Lower leg skin (tissue), 4 donors: ENCODE data around the gene MYCL. TPM values are rescaled to one million over a fixed set of nuclear protein-coding genes. Genes with fewer than 3 reads are reported as not detected.
"Not testable (repeated sequence)": the region's sequence is repeated elsewhere in the genome, so short reads cannot be mapped to it uniquely, and the experiment has no call there.

ENCODE experiments used
- DNase-seq, 2 donors: peaks; one replicate each; pipeline ENCODE4 v3.0.0-alpha.2; 2019; ENCODE audit warnings: low spot score in 2 of 2
- H3K4me3 ChIP-seq: fragments of 200-600 bp; sonication (generic); 2 replicates; pipeline ENCODE4 v1.5.1; 2017; ENCODE audit warnings: mild to moderate bottlenecking, low read depth; ENCODE audit not compliant: poor library complexity, severe bottlenecking
- CTCF ChIP-seq, 3 donors: fragments of 450-650 bp; IDR thresholded peaks; one replicate each; pipeline ENCODE4 v1.5.1; 2016; ENCODE audit warnings: antibody characterized with exemption in 3 of 3, mild to moderate bottlenecking in 3 of 3, moderate library complexity in 2 of 3
- POLR2A ChIP-seq, 2 donors: fragments of 450-650 bp; IDR thresholded peaks; one replicate each; pipeline ENCODE4 v1.6.1; 2016 to 2017; ENCODE audit warnings: antibody characterized with exemption in 2 of 2, mild to moderate bottlenecking in 1 of 2, moderate library complexity in 1 of 2
- WGBS, 2 donors: methylation state at CpG; one replicate each; pipeline ENCODE4 v1.1.5; 2018; 5-methylcytosine and 5-hydroxymethylcytosine counted together
- intact Hi-C: fragments of 100-400 bp; cut with DNase I; formaldehyde crosslinking; loops from one replicate; pipeline ENCODE4 v1.15.0; 2023; ENCODE audit warnings: low total_unique reads
- total RNA-seq, 4 donors: library from RNA; depleted of rRNA; stranded (reverse); fragments of >200 nt; gene quantifications; one replicate each; pipeline ENCODE4 v1.1.0, GENCODE V29; 2016

The MYCL gene
- total RNA-seq, 4 donors from 2014 or later = 66.9 to 178 (median 123) TPM

- intact Hi-C loops = no loop called here
- TF ChIP-seq CTCF (IDR thresholded peaks at IDR 0.05) = no peak
- TF ChIP-seq POLR2A (IDR thresholded peaks at IDR 0.05) = no peak
- no peak for DNase-seq
- H3K4me3 ChIP-seq = no peak overlapping the region
Measured at GRCh38 chr1:39876144-39876543, 25.6 kb downstream of the MYCL start.

GRCh38 chr1:39872698-39873097, 29.0 kb downstream of the MYCL start:
- H3K4me3 ChIP-seq = no peak overlapping the region
- no peak for TF ChIP-seq CTCF (IDR thresholded peaks at IDR 0.05)
- TF ChIP-seq POLR2A (IDR thresholded peaks at IDR 0.05) = no peak
- no peak for DNase-seq
- intact Hi-C loops = no loop called here
- 91 to 97% methylated on average over 1 of the region's 1 CpG for WGBS, 2 donors

- TF ChIP-seq POLR2A (IDR thresholded peaks at IDR 0.05) (no peak), CTCF (IDR thresholded peaks at IDR 0.05) (no peak)
- DNase-seq = no peak
- no peak overlapping the region for H3K4me3 ChIP-seq
- intact Hi-C loops = no loop called here
Measured at GRCh38 chr1:39871796-39872195, 29.9 kb downstream of the MYCL start.

- DNase-seq, H3K4me3 ChIP-seq, intact Hi-C loops: not testable (repeated sequence)
- WGBS, 2 donors = 92 to 93% methylated on average over 12 of the region's 12 CpGs
Measured at GRCh38 chr1:39871043-39871442, 30.7 kb downstream of the MYCL start.

GRCh38 chr1:39869538-39870112, 32.1 kb downstream of the MYCL start:
- DNase-seq, intact Hi-C loops, H3K4me3 ChIP-seq: not testable (repeated sequence)
- WGBS, 2 donors = 98 to 99% methylated on average over 20 to 31 of the region's 37 CpGs

- no peak for TF ChIP-seq POLR2A (IDR thresholded peaks at IDR 0.05)
- H3K4me3 ChIP-seq = no peak overlapping the region
- intact Hi-C loops = no loop called here
- DNase-seq = no peak
- WGBS, 2 donors = 87 to 90% methylated on average over 2 of the region's 2 CpGs
Measured at GRCh38 chr1:39866767-39867166, 35.0 kb downstream of the MYCL start.

GRCh38 chr1:39865762-39866161, 36.0 kb downstream of the MYCL start:
- 93 to 97% methylated on average over 1 of the region's 1 CpG for WGBS, 2 donors
- no peak overlapping the region for H3K4me3 ChIP-seq
- DNase-seq = no peak
- TF ChIP-seq CTCF (IDR thresholded peaks at IDR 0.05) (no peak), POLR2A (IDR thresholded peaks at IDR 0.05) (no peak)
- intact Hi-C loops = no loop called here
